Measurements from ENCODE around the gene STIP1. TPM values are rescaled to one million over a fixed set of nuclear protein-coding genes. Genes with fewer than 3 reads are reported as not detected.

STIP1 gene
- total and polyA plus RNA-seq, 9 of the 15 experiments (the other 6 are each of a cell fraction or from before 2014, with no cell fraction given): 58.1 to 465 (median 346) TPM

DNA sequence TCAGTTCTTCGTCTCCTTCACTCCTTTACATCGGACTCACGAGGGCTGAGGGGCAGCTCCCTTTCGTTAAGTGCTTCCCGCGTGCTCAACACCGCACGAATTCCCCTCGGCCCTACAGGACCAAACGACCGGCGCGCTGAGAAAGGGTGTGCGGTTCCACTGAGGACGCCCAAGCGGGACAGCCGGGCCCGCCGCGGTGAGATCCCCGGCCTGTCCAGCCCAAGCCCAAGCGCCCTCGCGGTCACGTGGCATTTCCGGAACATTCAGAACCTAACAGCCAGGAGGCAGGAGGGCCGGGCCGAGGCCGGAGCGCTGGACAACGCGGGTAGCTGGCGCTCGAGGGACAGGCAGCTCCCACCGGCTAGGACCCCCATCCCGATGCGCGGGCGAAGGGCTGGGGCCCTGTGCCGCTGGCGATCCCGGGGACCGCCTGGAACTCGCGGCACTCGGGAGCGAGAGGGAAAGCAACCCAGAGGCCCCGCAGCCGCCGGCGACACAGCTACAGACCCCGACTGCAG, 737 bp upstream of the STIP1 start (continued):
- TF ChIP-seq MIER1 (IDR thresholded peaks at IDR 0.05; ENCODE audit: low read depth) (no peak), DPF2 (IDR thresholded peaks at IDR 0.05) (peak; percentile 17; the same call in 1 of the 2 replicates), KLF10 (CRISPR knock-in tag; IDR thresholded peaks at IDR 0.05) (no peak), RBM14 (IDR thresholded peaks at IDR 0.05; ENCODE audit: borderline replicate concordance, insufficient read depth, low read depth, low read length) (0 out of 2 replicates have a peak, but pooled peaks have one; percentile 72), ZNF764 (CRISPR knock-in tag; IDR thresholded peaks at IDR 0.05; ENCODE audit: low read depth) (no peak), ZNF274 (IDR thresholded peaks at IDR 0.05; ENCODE audit: borderline replicate concordance, low read depth, low read length) (no peak), ZBED1 (IDR thresholded peaks at IDR 0.05) (0 out of 2 replicates have a peak, but pooled peaks have one; percentile 71), SOX6 (IDR thresholded peaks at IDR 0.05) (peak; percentile 53), HCFC1 (IDR thresholded peaks at IDR 0.05; ENCODE audit: low read depth, low read length) (no peak), HOXB6 (CRISPR knock-in tag; IDR thresholded peaks at IDR 0.05; ENCODE audit: borderline replicate concordance) (no peak), BRD4 (IDR thresholded peaks at IDR 0.05) (no peak), RBM17 (IDR thresholded peaks at IDR 0.05; ENCODE audit: borderline replicate concordance, low read depth, low read length) (no peak), ZNF217 (CRISPR knock-in tag; IDR thresholded peaks at IDR 0.05) (no peak), HDGF (IDR thresholded peaks at IDR 0.05) (no peak), FOXK2 (conservative IDR thresholded peaks at IDR 0.05 in 1 of 2, IDR thresholded peaks at IDR 0.05 in 1 of 2; ENCODE audit: low read depth in 2 of 2) (peak in 1 of 2 experiments; percentile 22; a peak in 1 of 4 replicates), L3MBTL2 (IDR thresholded peaks at IDR 0.05) (peak; percentile 98), PML (IDR thresholded peaks at IDR 0.05; ENCODE audit: low read length) (peak; percentile 77)
- TF ChIP-seq, protein P1, sequence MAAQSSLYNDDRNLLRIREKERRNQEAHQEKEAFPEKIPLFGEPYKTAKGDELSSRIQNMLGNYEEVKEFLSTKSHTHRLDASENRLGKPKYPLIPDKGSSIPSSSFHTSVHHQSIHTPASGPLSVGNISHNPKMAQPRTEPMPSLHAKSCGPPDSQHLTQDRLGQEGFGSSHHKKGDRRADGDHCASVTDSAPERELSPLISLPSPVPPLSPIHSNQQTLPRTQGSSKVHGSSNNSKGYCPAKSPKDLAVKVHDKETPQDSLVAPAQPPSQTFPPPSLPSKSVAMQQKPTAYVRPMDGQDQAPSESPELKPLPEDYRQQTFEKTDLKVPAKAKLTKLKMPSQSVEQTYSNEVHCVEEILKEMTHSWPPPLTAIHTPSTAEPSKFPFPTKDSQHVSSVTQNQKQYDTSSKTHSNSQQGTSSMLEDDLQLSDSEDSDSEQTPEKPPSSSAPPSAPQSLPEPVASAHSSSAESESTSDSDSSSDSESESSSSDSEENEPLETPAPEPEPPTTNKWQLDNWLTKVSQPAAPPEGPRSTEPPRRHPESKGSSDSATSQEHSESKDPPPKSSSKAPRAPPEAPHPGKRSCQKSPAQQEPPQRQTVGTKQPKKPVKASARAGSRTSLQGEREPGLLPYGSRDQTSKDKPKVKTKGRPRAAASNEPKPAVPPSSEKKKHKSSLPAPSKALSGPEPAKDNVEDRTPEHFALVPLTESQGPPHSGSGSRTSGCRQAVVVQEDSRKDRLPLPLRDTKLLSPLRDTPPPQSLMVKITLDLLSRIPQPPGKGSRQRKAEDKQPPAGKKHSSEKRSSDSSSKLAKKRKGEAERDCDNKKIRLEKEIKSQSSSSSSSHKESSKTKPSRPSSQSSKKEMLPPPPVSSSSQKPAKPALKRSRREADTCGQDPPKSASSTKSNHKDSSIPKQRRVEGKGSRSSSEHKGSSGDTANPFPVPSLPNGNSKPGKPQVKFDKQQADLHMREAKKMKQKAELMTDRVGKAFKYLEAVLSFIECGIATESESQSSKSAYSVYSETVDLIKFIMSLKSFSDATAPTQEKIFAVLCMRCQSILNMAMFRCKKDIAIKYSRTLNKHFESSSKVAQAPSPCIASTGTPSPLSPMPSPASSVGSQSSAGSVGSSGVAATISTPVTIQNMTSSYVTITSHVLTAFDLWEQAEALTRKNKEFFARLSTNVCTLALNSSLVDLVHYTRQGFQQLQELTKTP (IDR thresholded peaks at IDR 0.05; ENCODE audit: low read depth in 1 of 2, partially characterized antibody in 2 of 2): no peak
- TF ChIP-seq, protein P2, sequence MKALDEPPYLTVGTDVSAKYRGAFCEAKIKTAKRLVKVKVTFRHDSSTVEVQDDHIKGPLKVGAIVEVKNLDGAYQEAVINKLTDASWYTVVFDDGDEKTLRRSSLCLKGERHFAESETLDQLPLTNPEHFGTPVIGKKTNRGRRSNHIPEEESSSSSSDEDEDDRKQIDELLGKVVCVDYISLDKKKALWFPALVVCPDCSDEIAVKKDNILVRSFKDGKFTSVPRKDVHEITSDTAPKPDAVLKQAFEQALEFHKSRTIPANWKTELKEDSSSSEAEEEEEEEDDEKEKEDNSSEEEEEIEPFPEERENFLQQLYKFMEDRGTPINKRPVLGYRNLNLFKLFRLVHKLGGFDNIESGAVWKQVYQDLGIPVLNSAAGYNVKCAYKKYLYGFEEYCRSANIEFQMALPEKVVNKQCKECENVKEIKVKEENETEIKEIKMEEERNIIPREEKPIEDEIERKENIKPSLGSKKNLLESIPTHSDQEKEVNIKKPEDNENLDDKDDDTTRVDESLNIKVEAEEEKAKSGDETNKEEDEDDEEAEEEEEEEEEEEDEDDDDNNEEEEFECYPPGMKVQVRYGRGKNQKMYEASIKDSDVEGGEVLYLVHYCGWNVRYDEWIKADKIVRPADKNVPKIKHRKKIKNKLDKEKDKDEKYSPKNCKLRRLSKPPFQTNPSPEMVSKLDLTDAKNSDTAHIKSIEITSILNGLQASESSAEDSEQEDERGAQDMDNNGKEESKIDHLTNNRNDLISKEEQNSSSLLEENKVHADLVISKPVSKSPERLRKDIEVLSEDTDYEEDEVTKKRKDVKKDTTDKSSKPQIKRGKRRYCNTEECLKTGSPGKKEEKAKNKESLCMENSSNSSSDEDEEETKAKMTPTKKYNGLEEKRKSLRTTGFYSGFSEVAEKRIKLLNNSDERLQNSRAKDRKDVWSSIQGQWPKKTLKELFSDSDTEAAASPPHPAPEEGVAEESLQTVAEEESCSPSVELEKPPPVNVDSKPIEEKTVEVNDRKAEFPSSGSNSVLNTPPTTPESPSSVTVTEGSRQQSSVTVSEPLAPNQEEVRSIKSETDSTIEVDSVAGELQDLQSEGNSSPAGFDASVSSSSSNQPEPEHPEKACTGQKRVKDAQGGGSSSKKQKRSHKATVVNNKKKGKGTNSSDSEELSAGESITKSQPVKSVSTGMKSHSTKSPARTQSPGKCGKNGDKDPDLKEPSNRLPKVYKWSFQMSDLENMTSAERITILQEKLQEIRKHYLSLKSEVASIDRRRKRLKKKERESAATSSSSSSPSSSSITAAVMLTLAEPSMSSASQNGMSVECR (CRISPR knock-in tag; IDR thresholded peaks at IDR 0.05): peak; percentile 86; the same call in 1 of the 2 replicates
- TF ChIP-seq, protein P3, sequence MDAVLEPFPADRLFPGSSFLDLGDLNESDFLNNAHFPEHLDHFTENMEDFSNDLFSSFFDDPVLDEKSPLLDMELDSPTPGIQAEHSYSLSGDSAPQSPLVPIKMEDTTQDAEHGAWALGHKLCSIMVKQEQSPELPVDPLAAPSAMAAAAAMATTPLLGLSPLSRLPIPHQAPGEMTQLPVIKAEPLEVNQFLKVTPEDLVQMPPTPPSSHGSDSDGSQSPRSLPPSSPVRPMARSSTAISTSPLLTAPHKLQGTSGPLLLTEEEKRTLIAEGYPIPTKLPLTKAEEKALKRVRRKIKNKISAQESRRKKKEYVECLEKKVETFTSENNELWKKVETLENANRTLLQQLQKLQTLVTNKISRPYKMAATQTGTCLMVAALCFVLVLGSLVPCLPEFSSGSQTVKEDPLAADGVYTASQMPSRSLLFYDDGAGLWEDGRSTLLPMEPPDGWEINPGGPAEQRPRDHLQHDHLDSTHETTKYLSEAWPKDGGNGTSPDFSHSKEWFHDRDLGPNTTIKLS (IDR thresholded peaks at IDR 0.05; ENCODE audit: borderline replicate concordance, low read depth): peak; percentile 89
